Dedifferentiated amniotic fluid mesenchymal stem cell (primary cell): ENCODE data around the gene CYP27A1.
"Not testable (repeated sequence)": the region's sequence is repeated elsewhere in the genome, so short reads cannot be mapped to it uniquely, and the experiment has no call there.

Source experiments
- DNase-seq: peaks from one replicate; pipeline ENCODE4 v3.0.0-alpha.2; 2016; ENCODE audit errors: extremely low spot score

The CYP27A1 gene

GRCh38 chr2:218831378-218831990 is 49.5 kb downstream of the CYP27A1 start, which contains the start of gene PRKAG3:
TSS of gene PRKAG3 (minus strand) at chr2:218831803.
- DNase-seq, result no peak

GRCh38 chr2:218832081-218832480 is 50.1 kb downstream of the CYP27A1 start:
- DNase-seq, result no peak

GRCh38 chr2:218832520-218832919 is 50.6 kb downstream of the CYP27A1 start:
- DNase-seq, result no peak

GRCh38 chr2:218833023-218833609 is 51.2 kb downstream of the CYP27A1 start:
- no peak for DNase-seq

- DNase-seq, result no peak
These were observed 52.7 kb downstream of the CYP27A1 start for GRCh38 chr2:218834685-218835084.

GRCh38 chr2:218837495-218837894 is 55.5 kb downstream of the CYP27A1 start:
- DNase-seq, result no peak

GRCh38 chr2:218839430-218839829 is 57.5 kb downstream of the CYP27A1 start:
- peak; percentile 46 for DNase-seq

- no peak for DNase-seq
These were observed 57.9 kb downstream of the CYP27A1 start for GRCh38 chr2:218839888-218840287.

- not testable (repeated sequence) for DNase-seq
These were observed 62.4 kb downstream of the CYP27A1 start for GRCh38 chr2:218844334-218844733.

GRCh38 chr2:218846963-218847362 is 65.0 kb downstream of the CYP27A1 start:
- not testable (repeated sequence) for DNase-seq

GRCh38 chr2:218849721-218850120 is 67.8 kb downstream of the CYP27A1 start:
- no peak for DNase-seq

GRCh38 chr2:218850796-218851195 is 68.8 kb downstream of the CYP27A1 start:
- no peak for DNase-seq

GRCh38 chr2:218851286-218851685 is 69.3 kb downstream of the CYP27A1 start:
- no peak for DNase-seq

GRCh38 chr2:218852911-218853667 is 71.1 kb downstream of the CYP27A1 start:
- DNase-seq, result peak; percentile 39

GRCh38 chr2:218853766-218854165 is 71.8 kb downstream of the CYP27A1 start:
- no peak for DNase-seq

GRCh38 chr2:218854860-218855259 is 72.9 kb downstream of the CYP27A1 start:
- no peak for DNase-seq

GRCh38 chr2:218855305-218856166 is 73.6 kb downstream of the CYP27A1 start:
- no peak for DNase-seq

- DNase-seq, result no peak
These were observed 74.4 kb downstream of the CYP27A1 start for GRCh38 chr2:218856167-218856895.

GRCh38 chr2:218856896-218857243 is 74.9 kb downstream of the CYP27A1 start:
- DNase-seq, result no peak

- DNase-seq, result no peak
These were observed 75.6 kb downstream of the CYP27A1 start for GRCh38 chr2:218857371-218858137.

GRCh38 chr2:218858138-218858445 is 76.1 kb downstream of the CYP27A1 start:
- DNase-seq, result no peak
